Measurements from ENCODE around the gene HOTAIR.

HOTAIR gene

GRCh38 chr12:53986686-53987483 is 12.1 kb upstream of the HOTAIR start:
- DNase-seq = no peak

GRCh38 chr12:53985994-53986685 is 11.4 kb upstream of the HOTAIR start:
- no peak for DNase-seq

- DNase-seq = no peak
Observed at GRCh38 chr12:53985692-53985993, 10.9 kb upstream of the HOTAIR start.

- peak; percentile 97 for DNase-seq
Observed at GRCh38 chr12:53984901-53985691, 10.3 kb upstream of the HOTAIR start, which contains the start of gene HOXC10. HOXC10 (plus strand) TSS chr12:53985146; CDS start chr12:53985260, 114 bp downstream.

- no peak for DNase-seq
Observed at GRCh38 chr12:53983950-53984572, 9.3 kb upstream of the HOTAIR start.

- DNase-seq = no peak
Observed at GRCh38 chr12:53983568-53983949, 8.8 kb upstream of the HOTAIR start.

- no peak for DNase-seq
Observed at GRCh38 chr12:53982648-53983567, 8.2 kb upstream of the HOTAIR start.

GRCh38 chr12:53981634-53982565 is 7.1 kb upstream of the HOTAIR start:
- DNase-seq = no peak

- no peak for DNase-seq
Observed at GRCh38 chr12:53980802-53981496, 6.2 kb upstream of the HOTAIR start.

GRCh38 chr12:53980104-53980801 is 5.5 kb upstream of the HOTAIR start:
- DNase-seq = no peak

- no peak for DNase-seq
Observed at GRCh38 chr12:53978477-53979356, 4.0 kb upstream of the HOTAIR start.

GRCh38 chr12:53977596-53978445 is 3.1 kb upstream of the HOTAIR start:
- DNase-seq = no peak

GRCh38 chr12:53976823-53977595 is 2.3 kb upstream of the HOTAIR start:
- no peak for DNase-seq

GRCh38 chr12:53976172-53976822 is 1.5 kb upstream of the HOTAIR start:
- peak; percentile 60 for DNase-seq

GRCh38 chr12:53975479-53976152 is 862 bp upstream of the HOTAIR start:
- DNase-seq = no peak

All from fibroblast of skin of abdomen (primary cell).